AG09319 (cell line): ENCODE results near the gene KRTAP2-2.
"Not testable (repeated sequence)": the region's sequence is repeated elsewhere in the genome, so short reads cannot be mapped to it uniquely, and the experiment has no call there.

Experiments
- DNase-seq: peaks from one replicate; pipeline ENCODE4 v3.0.0-alpha.2; 2010; ENCODE audit warnings: low read depth; ENCODE audit errors: extremely low read depth
- TF ChIP-seq, protein P1 (sequence below): IDR thresholded peaks from 2 replicates; pipeline ENCODE4 v1.5.1; 2011; ENCODE audit warnings: low read depth, mild to moderate bottlenecking, inconsistent platforms, low read length, moderate library complexity

Gene KRTAP2-2

GRCh38 chr17:41065829-41066624 lies 11.0 kb upstream of the KRTAP2-2 start, which contains the start of gene KRTAP2-4:
TSS of gene KRTAP2-4 (minus strand) at chr17:41065879. CDS start at chr17:41065845, 34 bp downstream.
- no peak for DNase-seq
- TF ChIP-seq, protein P1, sequence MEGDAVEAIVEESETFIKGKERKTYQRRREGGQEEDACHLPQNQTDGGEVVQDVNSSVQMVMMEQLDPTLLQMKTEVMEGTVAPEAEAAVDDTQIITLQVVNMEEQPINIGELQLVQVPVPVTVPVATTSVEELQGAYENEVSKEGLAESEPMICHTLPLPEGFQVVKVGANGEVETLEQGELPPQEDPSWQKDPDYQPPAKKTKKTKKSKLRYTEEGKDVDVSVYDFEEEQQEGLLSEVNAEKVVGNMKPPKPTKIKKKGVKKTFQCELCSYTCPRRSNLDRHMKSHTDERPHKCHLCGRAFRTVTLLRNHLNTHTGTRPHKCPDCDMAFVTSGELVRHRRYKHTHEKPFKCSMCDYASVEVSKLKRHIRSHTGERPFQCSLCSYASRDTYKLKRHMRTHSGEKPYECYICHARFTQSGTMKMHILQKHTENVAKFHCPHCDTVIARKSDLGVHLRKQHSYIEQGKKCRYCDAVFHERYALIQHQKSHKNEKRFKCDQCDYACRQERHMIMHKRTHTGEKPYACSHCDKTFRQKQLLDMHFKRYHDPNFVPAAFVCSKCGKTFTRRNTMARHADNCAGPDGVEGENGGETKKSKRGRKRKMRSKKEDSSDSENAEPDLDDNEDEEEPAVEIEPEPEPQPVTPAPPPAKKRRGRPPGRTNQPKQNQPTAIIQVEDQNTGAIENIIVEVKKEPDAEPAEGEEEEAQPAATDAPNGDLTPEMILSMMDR, result no peak

- not testable (repeated sequence) for DNase-seq
Observed at GRCh38 chr17:41065016-41065689, 10.1 kb upstream of the KRTAP2-2 start.

GRCh38 chr17:41064301-41064700 lies 9.3 kb upstream of the KRTAP2-2 start:
- no peak for DNase-seq
- TF ChIP-seq, protein P1, result no peak

DNA sequence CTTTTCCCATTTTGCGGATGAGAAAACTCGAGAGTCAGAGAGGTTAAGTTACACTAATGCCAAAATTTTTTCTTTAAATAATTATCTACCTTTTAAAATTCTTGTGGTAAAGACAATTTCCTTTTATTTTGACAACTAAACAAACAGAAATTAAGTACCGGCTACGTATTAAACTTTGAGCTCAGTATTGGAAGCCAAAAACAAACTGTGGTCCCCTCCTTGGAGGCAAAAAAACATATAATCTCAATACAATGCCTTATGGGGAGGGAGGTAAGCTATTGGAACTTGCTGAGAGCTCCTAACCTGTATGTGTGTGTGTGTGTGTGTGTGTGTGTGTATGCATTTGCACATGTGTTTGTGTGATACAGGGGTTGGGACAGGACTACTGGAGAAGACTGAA lies 8.4 kb upstream of the KRTAP2-2 start:
- no peak for DNase-seq
- TF ChIP-seq, protein P1, result no peak

- TF ChIP-seq, protein P1, result no peak
- peak; percentile 67 for DNase-seq
Observed at GRCh38 chr17:41061964-41062363, 6.9 kb upstream of the KRTAP2-2 start.

DNA sequence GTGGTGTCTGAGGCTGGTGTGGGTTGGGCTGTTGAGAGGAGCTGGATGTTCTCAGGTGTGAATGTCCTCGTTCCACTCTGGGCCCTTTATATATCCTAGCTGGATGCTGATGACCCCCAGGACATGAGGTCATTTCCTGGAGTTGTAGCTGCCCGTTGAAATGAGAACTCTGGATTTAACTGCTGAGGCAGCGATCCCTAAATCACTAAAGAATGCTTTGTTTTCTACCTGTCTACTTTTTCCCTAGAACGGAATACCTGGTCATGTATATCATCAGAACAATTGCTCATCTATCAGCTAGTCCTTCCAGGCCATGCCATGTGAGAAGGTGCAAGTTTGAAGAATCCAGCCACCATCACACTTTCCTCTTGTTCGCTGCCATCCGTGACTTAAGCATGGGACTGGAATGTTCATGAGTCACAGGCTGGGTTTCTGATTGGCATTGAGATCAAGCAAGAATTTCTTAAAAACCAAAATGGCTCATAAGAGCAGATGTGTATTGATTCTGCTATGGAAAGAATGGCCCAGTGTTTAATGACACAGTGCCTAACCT lies 5.1 kb upstream of the KRTAP2-2 start, which contains the start of gene KRTAP2-3:
Gene KRTAP2-3, minus strand, starts transcription at position 63 of the 553 bp plus-strand sequence. CDS start 64 bp downstream, outside the sequence.
- TF ChIP-seq, protein P1, result no peak
- peak; percentile 81 for DNase-seq

DNA sequence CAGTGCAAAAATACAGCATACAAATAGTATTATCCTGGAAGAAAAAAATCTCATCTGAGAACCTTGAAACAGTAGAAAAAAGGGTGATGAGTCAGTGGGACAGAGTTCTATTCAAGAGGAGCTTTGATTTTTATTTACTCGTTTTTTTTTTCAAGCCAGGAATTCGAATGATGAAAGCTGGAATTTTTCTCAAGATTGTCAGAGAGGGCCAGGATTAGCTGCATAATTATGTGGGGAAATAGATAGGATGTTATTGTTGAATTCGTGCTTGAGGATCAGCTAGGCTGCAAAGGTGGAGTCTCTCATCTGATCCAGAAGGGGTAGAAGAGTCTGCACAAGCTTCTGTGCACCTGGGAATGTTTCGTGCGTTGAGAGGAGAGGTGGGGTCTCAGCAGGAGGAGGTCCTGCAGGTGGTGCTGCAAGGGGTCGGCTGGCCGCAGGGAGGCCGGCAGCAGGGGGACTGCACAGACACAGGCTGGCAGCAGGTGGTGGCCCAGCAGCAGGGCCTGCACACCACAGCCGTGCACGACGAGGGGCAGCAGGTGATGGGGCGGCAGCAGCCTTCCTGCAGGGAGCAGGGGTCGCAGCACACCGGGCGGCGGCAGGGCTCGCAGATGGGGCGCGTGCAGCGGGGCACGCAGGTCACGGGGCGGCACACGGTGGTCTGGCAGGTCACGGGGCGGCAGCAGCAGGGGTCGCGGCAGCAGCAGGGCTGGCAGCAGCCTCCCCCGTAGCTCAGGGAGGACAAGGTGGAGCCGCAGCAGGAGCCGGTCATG lies 4.4 kb upstream of the KRTAP2-2 start:
- DNase-seq, result peak; percentile 64

DNA sequence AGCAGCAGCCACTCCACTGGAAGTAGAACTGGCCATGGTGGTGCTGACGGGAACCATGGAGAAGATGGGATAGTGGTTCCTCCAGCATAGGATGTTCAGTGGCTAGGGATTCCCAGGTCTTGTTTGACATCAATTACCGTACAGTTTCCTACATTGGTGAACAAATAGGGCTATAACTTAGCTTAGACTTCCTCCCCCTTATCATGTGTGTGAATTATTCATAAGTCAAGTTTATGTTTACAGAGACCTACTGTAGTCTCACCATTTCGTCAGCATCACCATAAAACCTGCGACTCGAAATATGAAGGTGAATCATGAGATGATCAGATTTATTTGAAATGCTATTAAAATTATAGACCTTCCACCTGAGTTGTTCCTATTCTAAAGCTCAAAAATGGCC lies 3.7 kb upstream of the KRTAP2-2 start:
- TF ChIP-seq, protein P1, result no peak
- no peak for DNase-seq
